ENCODE measurements around the gene WDR75.

Gene WDR75

GRCh38 chr2:189402932-189403331, 38.3 kb upstream of the WDR75 start:
- H3K27ac ChIP-seq (replicated peaks), result no peak overlapping the region
- TF ChIP-seq CTCF (IDR thresholded peaks at IDR 0.05; ENCODE audit: insufficient read depth, low read length) (no peak), REST (IDR thresholded peaks at IDR 0.05; ENCODE audit: insufficient replicate concordance, low read depth) (no peak), SPI1 (IDR thresholded peaks at IDR 0.05; ENCODE audit: borderline replicate concordance, low read depth) (no peak), POLR2AphosphoS5 (IDR thresholded peaks at IDR 0.05; ENCODE audit: low read depth) (no peak), GABPA (IDR thresholded peaks at IDR 0.05; ENCODE audit: low read depth) (no peak)
- no peak for DNase-seq (ENCODE audit: low read depth in 1 of 2, low spot score in 1 of 2)
- no peaks in the 10 kb centered on the region for H3K27me3 ChIP-seq (ENCODE audit: insufficient read depth, poor library complexity, severe bottlenecking)
- no peak overlapping the region for H3K4me3 ChIP-seq (replicated peaks; ENCODE audit: insufficient read depth, low read length)

GRCh38 chr2:189406586-189407233, 34.6 kb upstream of the WDR75 start:
- DNase-seq (ENCODE audit: low read depth in 1 of 2, low spot score in 1 of 2), result no peak
- Histone ChIP-seq H3K4me3 (replicated peaks; ENCODE audit: insufficient read depth, low read length) (no peak overlapping the region), H3K27me3 (ENCODE audit: insufficient read depth, poor library complexity, severe bottlenecking) (no peaks in the 10 kb centered on the region), H3K27ac (replicated peaks) (no peak overlapping the region)
- no peak for TF ChIP-seq CTCF (IDR thresholded peaks at IDR 0.05; ENCODE audit: insufficient read depth, low read length)
- TF ChIP-seq GABPA (IDR thresholded peaks at IDR 0.05; ENCODE audit: low read depth), result no peak
- no peak for TF ChIP-seq POLR2AphosphoS5 (IDR thresholded peaks at IDR 0.05; ENCODE audit: low read depth)
- no peak for TF ChIP-seq SPI1 (IDR thresholded peaks at IDR 0.05; ENCODE audit: borderline replicate concordance, low read depth)
- no peak for TF ChIP-seq REST (IDR thresholded peaks at IDR 0.05; ENCODE audit: insufficient replicate concordance, low read depth)

GRCh38 chr2:189407281-189408209, 33.7 kb upstream of the WDR75 start:
- no peak overlapping the region for H3K27ac ChIP-seq (replicated peaks)
- no peak overlapping the region for H3K4me3 ChIP-seq (replicated peaks; ENCODE audit: insufficient read depth, low read length)
- H3K27me3 ChIP-seq (ENCODE audit: insufficient read depth, poor library complexity, severe bottlenecking), result no peaks in the 10 kb centered on the region
- TF ChIP-seq CTCF (IDR thresholded peaks at IDR 0.05; ENCODE audit: insufficient read depth, low read length) (no peak), SPI1 (IDR thresholded peaks at IDR 0.05; ENCODE audit: borderline replicate concordance, low read depth) (no peak), POLR2AphosphoS5 (IDR thresholded peaks at IDR 0.05; ENCODE audit: low read depth) (no peak)
- DNase-seq (ENCODE audit: low read depth in 1 of 2, low spot score in 1 of 2), result no peak

Measured in HL-60 (cell line).